IMR-90 (cell line): ENCODE measurements around the gene SPSB4. TPM values are rescaled to one million over a fixed set of nuclear protein-coding genes. Genes with fewer than 3 reads are reported as not detected.

ENCODE experiments used
- ATAC-seq: fragments of 200-7000 bp; cut with Tn5 transposase; 2 replicates; pipeline ENCODE4 v1.9.1; 2020; ENCODE audit warnings: low read depth, mild to moderate bottlenecking, moderate library complexity
- Bru-seq: library from RNA; stranded (reverse); fragments of 400-500 nt; gene quantifications from one replicate; lab custom pipeline; 2021; lab: Mats Ljungman, UMichigan
- BruChase-seq, 2 experiments: library from RNA; stranded (reverse); fragments of 400-500 nt; gene quantifications; one replicate each; lab custom pipeline; 2021; lab: Mats Ljungman, UMichigan
- BruUV-seq: library from RNA; stranded (reverse); fragments of 400-500 nt; replicated peaks from 2 replicates; lab custom pipeline; 2021; lab: Mats Ljungman, UMichigan
- CTCF ChIA-PET: fragments of 300-600 bp; formaldehyde crosslinking; extraction: SDS; loops from one replicate; lab custom pipeline; 2021; ENCODE audit warnings: antibody characterized with exemption; lab: Yijun Ruan, JAX
- POLR2A ChIA-PET: fragments of 300-600 bp; sonication (Branson Sonifier 250); formaldehyde crosslinking; loops from one replicate; lab custom pipeline; 2022; ENCODE audit warnings: antibody characterized with exemption; ENCODE audit not compliant: unreplicated experiment; lab: Charles Lee
- DNase-seq: peaks from one replicate; pipeline ENCODE4 v3.0.0; 2013
- H2AFZ ChIP-seq: replicated peaks from 2 replicates; pipeline ENCODE3; 2013; ENCODE audit warnings: low read length, mild to moderate bottlenecking; ENCODE audit not compliant: poor library complexity
- H2AK5ac ChIP-seq: 2 replicates; pipeline ENCODE4 v1.6.1; 2013; ENCODE audit warnings: low read depth, low read length, inconsistent platforms
- H2AK9ac ChIP-seq: replicated peaks from 2 replicates; pipeline ENCODE3; 2013; ENCODE audit warnings: mild to moderate bottlenecking, low read depth, low read length, moderate library complexity; ENCODE audit not compliant: poor library complexity
- H2BK120ac ChIP-seq: 2 replicates; pipeline ENCODE4 v1.6.1; 2013; ENCODE audit warnings: low read depth, low read length, inconsistent platforms
- H2BK15ac ChIP-seq: 3 replicates; pipeline ENCODE4 v1.6.1; 2013; ENCODE audit warnings: low read depth, low read length, inconsistent platforms
- H2BK20ac ChIP-seq: 2 replicates; pipeline ENCODE4 v1.6.1; 2013; ENCODE audit warnings: low read depth, mild to moderate bottlenecking, inconsistent platforms, low read length, moderate library complexity
- H2BK5ac ChIP-seq: 2 replicates; pipeline ENCODE4 v1.6.1; 2013; ENCODE audit warnings: mild to moderate bottlenecking, low read depth, low read length, inconsistent platforms; ENCODE audit not compliant: poor library complexity, severe bottlenecking
- H3K14ac ChIP-seq: replicated peaks from 2 replicates; pipeline ENCODE4 v1.6.1; 2013; ENCODE audit warnings: low read depth, low read length, inconsistent platforms
- H3K18ac ChIP-seq: 2 replicates; pipeline ENCODE4 v1.6.1; 2013; ENCODE audit warnings: low read depth, low read length, control low read depth
- H3K23ac ChIP-seq: 2 replicates; pipeline ENCODE4 v1.6.1; 2013; ENCODE audit warnings: low read depth, low read length, inconsistent platforms
- H3K27ac ChIP-seq: 2 replicates; pipeline ENCODE4 v1.5.1; 2013; ENCODE audit warnings: mild to moderate bottlenecking, control low read depth, low read length; ENCODE audit not compliant: insufficient read depth
- H3K27me3 ChIP-seq: 2 replicates; pipeline ENCODE4 v1.6.1; 2013; ENCODE audit warnings: low read length; ENCODE audit not compliant: control insufficient read depth, insufficient read depth
- H3K36me3 ChIP-seq: 2 replicates; pipeline ENCODE4 v1.6.1; 2013; ENCODE audit warnings: low read length, mixed read lengths; ENCODE audit not compliant: control insufficient read depth, insufficient read depth
- H3K4ac ChIP-seq: 2 replicates; pipeline ENCODE4 v1.6.1; 2013; ENCODE audit warnings: low read depth, low read length, inconsistent platforms
- H3K4me1 ChIP-seq: 2 replicates; pipeline ENCODE4 v1.6.1; 2013; ENCODE audit warnings: low read length, mixed read lengths; ENCODE audit not compliant: control insufficient read depth, insufficient read depth
- H3K4me2 ChIP-seq: 2 replicates; pipeline ENCODE4 v1.6.1; 2013; ENCODE audit warnings: low read depth, mild to moderate bottlenecking, control low read depth, low read length, moderate library complexity
- H3K4me3 ChIP-seq: 2 replicates; pipeline ENCODE4 v1.5.1; 2013; ENCODE audit warnings: low read depth, mild to moderate bottlenecking, control low read depth, low read length, moderate library complexity; ENCODE audit not compliant: insufficient read depth
- H3K56ac ChIP-seq: 2 replicates; pipeline ENCODE4 v1.6.1; 2013; ENCODE audit warnings: low read length, inconsistent platforms; ENCODE audit not compliant: insufficient read depth; ENCODE audit errors: extremely low read depth
- H3K79me1 ChIP-seq, 2 experiments: 2 replicates each; pipeline ENCODE4 v1.6.1; 2013; ENCODE audit warnings: low read length in 2 of 2, inconsistent platforms in 1 of 2, low read depth in 1 of 2
- H3K9ac ChIP-seq: 2 replicates; pipeline ENCODE4 v1.6.1; 2013; ENCODE audit warnings: low read depth, low read length, control low read depth
- H3K9me1 ChIP-seq: 2 replicates; pipeline ENCODE4 v1.6.1; 2013; ENCODE audit warnings: low read length, inconsistent platforms; ENCODE audit not compliant: insufficient read depth
- H3K9me3 ChIP-seq: 2 replicates; pipeline ENCODE4 v1.6.1; 2013; ENCODE audit warnings: low read length; ENCODE audit not compliant: control insufficient read depth, insufficient read depth
- H4K20me1 ChIP-seq: 2 replicates; pipeline ENCODE4 v1.6.1; 2013; ENCODE audit warnings: low read length, inconsistent platforms; ENCODE audit not compliant: insufficient read depth
- H4K5ac ChIP-seq: 2 replicates; pipeline ENCODE4 v1.6.1; 2013; ENCODE audit warnings: mild to moderate bottlenecking, low read depth, low read length, control low read depth
- H4K8ac ChIP-seq, 2 experiments: 2 replicates each; pipeline ENCODE4 v1.6.1; 2013; ENCODE audit warnings: low read depth in 2 of 2, low read length in 2 of 2, control low read depth in 1 of 2, inconsistent platforms in 1 of 2
- H4K91ac ChIP-seq: 2 replicates; pipeline ENCODE4 v1.6.1; 2013; ENCODE audit warnings: low read depth, low read length, inconsistent platforms; ENCODE audit not compliant: insufficient read depth
- MAFK ChIP-seq: IDR thresholded peaks from 2 replicates; pipeline ENCODE4 v1.6.1; 2012; ENCODE audit warnings: low read depth, low read length, improper control_type of control experiment
- SMC3 ChIP-seq: fragments of 150-350 bp; IDR thresholded peaks from 2 replicates; pipeline ENCODE4 v1.6.1; 2016; ENCODE audit warnings: low read depth, mild to moderate bottlenecking, antibody characterized with exemption, low read length, moderate library complexity
- WGBS, 2 experiments: methylation state at CpG; one replicate each; pipeline versions ENCODE4 v1.1.5 to v1.1.7; 2013; ENCODE audit warnings: missing lambda C conversion rate in 2 of 2; ENCODE audit not compliant: insufficient read length in 1 of 2; ENCODE audit errors: extremely low coverage in 2 of 2; 5-methylcytosine and 5-hydroxymethylcytosine counted together
- dilution Hi-C: fragments of 300-500 bp; cut with HindIII; formaldehyde crosslinking; loops from one replicate; pipeline ENCODE4 v1.14.3; 2018; ENCODE audit warnings: low sequenced_read_pairs; ENCODE audit not compliant: unreplicated experiment
- in situ Hi-C: fragments of 300-500 bp; cut with MboI; formaldehyde crosslinking; loops from 3 replicates; pipeline ENCODE4 v1.14.3; 2019; ENCODE audit warnings: low sequenced_read_pairs, inconsistent platforms, mixed read lengths
- intact Hi-C: fragments of 100-400 bp; cut with micrococcal nuclease; formaldehyde crosslinking; loops from 2 replicates; pipeline ENCODE4 v1.10.0; 2022
- long read RNA-seq: library from polyadenylated mRNA; unstranded; transcript quantifications from one replicate; pipeline ENCODE4 v2.0.0, GENCODE V29; 2021; ENCODE audit not compliant: unreplicated experiment
- polyA plus RNA-seq, 3 experiments: library from polyadenylated mRNA; depleted of rRNA; stranded (reverse); fragments of >200 nt; gene quantifications; 2 replicates each; pipeline ENCODE4 v1.2.3, GENCODE V29; 2012; ENCODE audit warnings: low replicate concordance in 1 of 3
- total RNA-seq: library from RNA; depleted of rRNA; stranded (reverse); fragments of >200 nt; gene quantifications from 2 replicates; pipeline ENCODE4 v1.2.3, GENCODE V29; 2012; rRNA removed
- TF ChIP-seq, protein P1 (sequence below): conservative IDR thresholded peaks from 2 replicates; pipeline ENCODE4 v1.5.1; 2012; ENCODE audit warnings: mild to moderate bottlenecking, low read depth, low read length, improper control_type of control experiment

SPSB4 gene
- total RNA-seq (not detected in 2 replicates), polyA plus RNA-seq (2012; rRNA removed) (not detected in 2 replicates), Bru-seq, nascent RNA (percentile 3 among the genes with signal in this experiment), BruChase-seq, experiment 1, labeled RNA remaining after a 6-hour chase (percentile 6 among the genes with signal in this experiment), BruChase-seq, experiment 2, labeled RNA remaining after a 2-hour chase (percentile 5 among the genes with signal in this experiment)
- polyA plus RNA-seq (2012; cell fraction: cytosol; rRNA removed): not detected in 2 replicates
- polyA plus RNA-seq (2012; cell fraction: nucleus; rRNA removed; ENCODE audit: low replicate concordance): not detected in 2 replicates
- long read RNA-seq: 0 reads

DNA sequence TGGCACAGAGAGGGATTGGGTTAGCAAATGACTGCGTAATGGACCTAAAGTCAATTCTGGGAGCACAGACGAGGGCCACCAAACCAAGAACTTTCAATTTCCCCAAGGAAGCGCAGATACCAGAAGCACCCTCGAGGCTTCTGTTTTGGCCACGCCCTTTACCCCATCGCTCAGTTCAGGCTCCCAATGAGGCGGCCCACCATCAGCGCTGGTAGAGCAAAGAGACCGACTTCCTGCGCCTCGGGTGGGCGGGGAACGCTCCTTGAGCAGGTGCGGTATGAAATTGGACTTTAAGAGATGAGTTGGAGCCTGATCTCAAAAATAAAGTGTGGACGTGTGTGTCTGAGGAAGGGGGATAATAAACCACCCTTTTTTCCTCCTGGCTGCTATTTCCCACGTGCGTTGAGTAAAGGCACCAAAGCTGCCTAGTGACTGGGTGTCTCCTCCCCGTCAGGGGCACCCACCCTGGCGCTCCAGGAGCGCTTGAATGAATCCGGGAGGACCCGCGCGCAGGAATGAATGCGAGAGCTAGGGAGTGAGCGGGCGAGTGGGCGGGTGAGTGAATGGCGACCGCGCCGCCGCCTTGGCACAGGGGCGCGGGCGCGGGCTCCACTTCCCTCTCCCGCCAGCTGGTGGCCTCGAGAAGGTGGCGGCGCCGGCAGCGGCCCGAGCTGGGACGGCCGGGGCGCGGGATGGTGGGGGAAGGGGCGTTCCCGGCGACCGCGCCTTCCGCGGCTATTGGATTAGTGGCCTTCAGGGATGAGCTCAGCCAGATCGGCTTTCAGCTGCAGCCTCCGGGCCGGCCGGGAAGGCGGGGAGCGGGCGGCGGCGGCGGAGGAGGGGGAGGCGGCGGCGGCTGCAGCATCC, at the start of gene SPSB4:
Gene SPSB4, plus strand, starts transcription at position 772 of the 867 bp plus-strand sequence. CDS start 14,758 bp downstream, outside the sequence.
- Histone ChIP-seq H2BK120ac (no peak within 1 kb of the TSS), H2BK5ac (no peak within 1 kb of the TSS), H4K5ac (no peak within 1 kb of the TSS), H3K4me3 (peak within 1 kb of the TSS; percentile 11; the same call in 1 of the 2 replicates), H3K4me2 (peak within 1 kb of the TSS; percentile 33; the same call in 1 of the 2 replicates), H3K18ac (no peak within 1 kb of the TSS), H4K91ac (no peak within 1 kb of the TSS), H3K9me1 (no peaks in the 10 kb centered on the region), H3K4ac (no peak within 1 kb of the TSS), H3K4me1 (no peaks in the 10 kb centered on the region; the same call in 1 of the 2 replicates), H4K8ac (no peak within 1 kb of the TSS), H3K14ac (no peak within 1 kb of the TSS), H3K79me1 (no peaks in the 10 kb centered on the region), H2AK9ac (no peak within 1 kb of the TSS), H2BK15ac (no peak within 1 kb of the TSS), H2BK20ac (no peak within 1 kb of the TSS), H4K20me1 (no peaks in the 10 kb centered on the region), H3K27me3 (peaks cover 42% of the 10 kb centered on the region), H3K23ac (no peak within 1 kb of the TSS), H3K36me3 (no peaks in the 10 kb centered on the region), H3K56ac (no peak within 1 kb of the TSS), H2AK5ac (no peak within 1 kb of the TSS), H2AFZ (peak within 1 kb of the TSS; percentile 64), H3K27ac (no peak within 1 kb of the TSS), H3K9ac (no peak within 1 kb of the TSS), H3K9me3 (no peaks in the 10 kb centered on the region)
- in situ Hi-C loops (no loop called here), dilution Hi-C loops (no loop called here), intact Hi-C loops (no loop called here)
- CTCF ChIA-PET: no interaction called here
- no peak for TF ChIP-seq SMC3
- TF ChIP-seq, protein P1, sequence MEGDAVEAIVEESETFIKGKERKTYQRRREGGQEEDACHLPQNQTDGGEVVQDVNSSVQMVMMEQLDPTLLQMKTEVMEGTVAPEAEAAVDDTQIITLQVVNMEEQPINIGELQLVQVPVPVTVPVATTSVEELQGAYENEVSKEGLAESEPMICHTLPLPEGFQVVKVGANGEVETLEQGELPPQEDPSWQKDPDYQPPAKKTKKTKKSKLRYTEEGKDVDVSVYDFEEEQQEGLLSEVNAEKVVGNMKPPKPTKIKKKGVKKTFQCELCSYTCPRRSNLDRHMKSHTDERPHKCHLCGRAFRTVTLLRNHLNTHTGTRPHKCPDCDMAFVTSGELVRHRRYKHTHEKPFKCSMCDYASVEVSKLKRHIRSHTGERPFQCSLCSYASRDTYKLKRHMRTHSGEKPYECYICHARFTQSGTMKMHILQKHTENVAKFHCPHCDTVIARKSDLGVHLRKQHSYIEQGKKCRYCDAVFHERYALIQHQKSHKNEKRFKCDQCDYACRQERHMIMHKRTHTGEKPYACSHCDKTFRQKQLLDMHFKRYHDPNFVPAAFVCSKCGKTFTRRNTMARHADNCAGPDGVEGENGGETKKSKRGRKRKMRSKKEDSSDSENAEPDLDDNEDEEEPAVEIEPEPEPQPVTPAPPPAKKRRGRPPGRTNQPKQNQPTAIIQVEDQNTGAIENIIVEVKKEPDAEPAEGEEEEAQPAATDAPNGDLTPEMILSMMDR: 0 out of 2 replicates have a peak, but pooled peaks have one; percentile 9
- no peak for TF ChIP-seq MAFK
- DNase-seq (peak; percentile 27), ATAC-seq (peak; percentile 92)
- 17% methylated on average over 26 of the region's 68 CpGs; no CpG with 5 or more reads in 1 of the 2 experiments for WGBS, 2 experiments
- no TSS peak for BruUV-seq
- POLR2A ChIA-PET: no interaction called here
